SU-DHL-6 (cell line): ENCODE measurements around the gene ZCCHC24.

Experiments used
- H2AFZ ChIP-seq: fragments of 200-600 bp; sonication (generic); 2 replicates; pipeline ENCODE4 v1.6.1; 2014; ENCODE audit warnings: low read depth, mild to moderate bottlenecking, moderate library complexity, mixed read lengths, antibody characterized with exemption, low read length; ENCODE audit not compliant: severe bottlenecking
- H3F3A ChIP-seq: fragments of 200-600 bp; shearing (Covaris generic); 2 replicates; pipeline ENCODE4 v1.6.0; 2016; ENCODE audit warnings: antibody characterized with exemption, mild to moderate bottlenecking; ENCODE audit not compliant: insufficient read depth
- H3K27ac ChIP-seq: fragments of 200-600 bp; sonication (generic); 2 replicates; pipeline ENCODE4 v1.5.1; 2016; ENCODE audit warnings: low read depth, mild to moderate bottlenecking, low read length, moderate library complexity, mixed read lengths
- H3K27me3 ChIP-seq: fragments of 200-600 bp; sonication (generic), shearing (Covaris generic); 2 replicates; pipeline ENCODE4 v1.6.0; 2014; ENCODE audit warnings: mild to moderate bottlenecking, low read length
- H3K36me3 ChIP-seq: fragments of 200-600 bp; sonication (generic); 2 replicates; pipeline ENCODE4 v1.6.1; 2014; ENCODE audit warnings: mild to moderate bottlenecking, low read length, mixed read lengths
- H3K4me2 ChIP-seq: fragments of 300-600, 200-600 bp; shearing (Covaris generic), sonication (generic); 2 replicates; pipeline ENCODE4 v1.6.0; 2014; ENCODE audit warnings: low read length, low read depth, mild to moderate bottlenecking; ENCODE audit not compliant: poor library complexity, severe bottlenecking
- H3K4me3 ChIP-seq: fragments of 200-600 bp; sonication (generic); 2 replicates; pipeline ENCODE4 v1.5.1; 2014; ENCODE audit warnings: antibody characterized with exemption, low read length, mild to moderate bottlenecking, mixed read lengths; ENCODE audit not compliant: insufficient read depth, poor library complexity, severe bottlenecking
- H3K79me2 ChIP-seq: fragments of 200-600 bp; sonication (generic); 2 replicates; pipeline ENCODE4 v1.6.1; 2014; ENCODE audit warnings: mild to moderate bottlenecking, low read length, moderate library complexity; ENCODE audit not compliant: insufficient read depth
- H3K9ac ChIP-seq: fragments of 200-600 bp; sonication (generic); 2 replicates; pipeline ENCODE4 v1.7.0; 2014; ENCODE audit warnings: mild to moderate bottlenecking, low read length
- H3K9me2 ChIP-seq: fragments of 200-600 bp; sonication (generic); replicated peaks from 2 replicates; pipeline ENCODE4 v1.6.1; 2014; ENCODE audit warnings: low read length; ENCODE audit not compliant: insufficient read depth
- H3K9me3 ChIP-seq: fragments of 200-600 bp; sonication (generic); 2 replicates; pipeline ENCODE4 v1.6.1; 2014; ENCODE audit warnings: low read length, mixed read lengths; ENCODE audit not compliant: insufficient read depth
- H4K20me1 ChIP-seq: fragments of 200-600 bp; sonication (generic); 2 replicates; pipeline ENCODE4 v1.6.1; 2014; ENCODE audit warnings: low read depth, mild to moderate bottlenecking, antibody characterized with exemption, low read length, moderate library complexity, mixed read lengths
- EZH2phosphoT487 ChIP-seq: fragments of 200-600 bp; sonication (generic), shearing (Covaris generic); conservative IDR thresholded peaks from 2 replicates; pipeline ENCODE4 v1.6.1; 2018; ENCODE audit warnings: mild to moderate bottlenecking, antibody characterized with exemption, low read length, moderate library complexity, mixed read lengths
- TF ChIP-seq, protein P1 (sequence below): fragments of 200-600 bp; sonication (generic); IDR thresholded peaks from one replicate; pipeline ENCODE4 v1.5.1; 2017; ENCODE audit warnings: antibody characterized with exemption, mild to moderate bottlenecking, low read length, moderate library complexity; ENCODE audit not compliant: insufficient read depth, poor library complexity, severe bottlenecking

The ZCCHC24 gene

GRCh38 chr10:79437111-79437814 lies 8.2 kb downstream of the ZCCHC24 start:
- Histone ChIP-seq H3K4me2 (no peak overlapping the region), H3K36me3 (no peaks in the 10 kb centered on the region), H3K79me2 (no peaks in the 10 kb centered on the region), H3K4me3 (no peak overlapping the region), H3F3A (no peaks in the 10 kb centered on the region), H3K9me2 (no peaks in the 10 kb centered on the region), H2AFZ (no peak overlapping the region), H3K9me3 (no peaks in the 10 kb centered on the region), H3K27ac (no peak overlapping the region), H4K20me1 (no peaks in the 10 kb centered on the region), H3K9ac (no peak overlapping the region), H3K27me3 (no peaks in the 10 kb centered on the region)
- TF ChIP-seq EZH2phosphoT487, result no peak
- TF ChIP-seq, protein P1, sequence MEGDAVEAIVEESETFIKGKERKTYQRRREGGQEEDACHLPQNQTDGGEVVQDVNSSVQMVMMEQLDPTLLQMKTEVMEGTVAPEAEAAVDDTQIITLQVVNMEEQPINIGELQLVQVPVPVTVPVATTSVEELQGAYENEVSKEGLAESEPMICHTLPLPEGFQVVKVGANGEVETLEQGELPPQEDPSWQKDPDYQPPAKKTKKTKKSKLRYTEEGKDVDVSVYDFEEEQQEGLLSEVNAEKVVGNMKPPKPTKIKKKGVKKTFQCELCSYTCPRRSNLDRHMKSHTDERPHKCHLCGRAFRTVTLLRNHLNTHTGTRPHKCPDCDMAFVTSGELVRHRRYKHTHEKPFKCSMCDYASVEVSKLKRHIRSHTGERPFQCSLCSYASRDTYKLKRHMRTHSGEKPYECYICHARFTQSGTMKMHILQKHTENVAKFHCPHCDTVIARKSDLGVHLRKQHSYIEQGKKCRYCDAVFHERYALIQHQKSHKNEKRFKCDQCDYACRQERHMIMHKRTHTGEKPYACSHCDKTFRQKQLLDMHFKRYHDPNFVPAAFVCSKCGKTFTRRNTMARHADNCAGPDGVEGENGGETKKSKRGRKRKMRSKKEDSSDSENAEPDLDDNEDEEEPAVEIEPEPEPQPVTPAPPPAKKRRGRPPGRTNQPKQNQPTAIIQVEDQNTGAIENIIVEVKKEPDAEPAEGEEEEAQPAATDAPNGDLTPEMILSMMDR, result no peak

DNA sequence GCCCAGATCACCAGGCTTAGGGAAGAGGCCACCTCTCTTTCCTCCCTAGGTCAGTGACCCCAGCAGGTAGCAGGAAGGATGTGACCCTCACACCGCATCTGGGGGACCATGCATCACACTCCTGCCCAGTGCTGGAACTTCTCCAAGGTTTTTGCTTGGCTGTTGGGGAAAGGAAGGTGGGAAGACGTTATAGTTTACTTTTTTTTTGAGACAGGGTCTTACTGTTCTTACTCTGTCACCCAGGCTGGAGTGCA lies 8.6 kb downstream of the ZCCHC24 start:
- Histone ChIP-seq H3K79me2 (no peaks in the 10 kb centered on the region), H3K9me2 (no peaks in the 10 kb centered on the region), H3K27ac (no peak overlapping the region), H2AFZ (no peak overlapping the region), H3K27me3 (no peaks in the 10 kb centered on the region), H3K9ac (no peak overlapping the region), H3K4me2 (no peak overlapping the region), H3F3A (no peaks in the 10 kb centered on the region), H3K4me3 (no peak overlapping the region), H3K9me3 (no peaks in the 10 kb centered on the region), H3K36me3 (no peaks in the 10 kb centered on the region), H4K20me1 (no peaks in the 10 kb centered on the region)
- TF ChIP-seq, protein P1, result no peak
- TF ChIP-seq EZH2phosphoT487, result no peak

DNA sequence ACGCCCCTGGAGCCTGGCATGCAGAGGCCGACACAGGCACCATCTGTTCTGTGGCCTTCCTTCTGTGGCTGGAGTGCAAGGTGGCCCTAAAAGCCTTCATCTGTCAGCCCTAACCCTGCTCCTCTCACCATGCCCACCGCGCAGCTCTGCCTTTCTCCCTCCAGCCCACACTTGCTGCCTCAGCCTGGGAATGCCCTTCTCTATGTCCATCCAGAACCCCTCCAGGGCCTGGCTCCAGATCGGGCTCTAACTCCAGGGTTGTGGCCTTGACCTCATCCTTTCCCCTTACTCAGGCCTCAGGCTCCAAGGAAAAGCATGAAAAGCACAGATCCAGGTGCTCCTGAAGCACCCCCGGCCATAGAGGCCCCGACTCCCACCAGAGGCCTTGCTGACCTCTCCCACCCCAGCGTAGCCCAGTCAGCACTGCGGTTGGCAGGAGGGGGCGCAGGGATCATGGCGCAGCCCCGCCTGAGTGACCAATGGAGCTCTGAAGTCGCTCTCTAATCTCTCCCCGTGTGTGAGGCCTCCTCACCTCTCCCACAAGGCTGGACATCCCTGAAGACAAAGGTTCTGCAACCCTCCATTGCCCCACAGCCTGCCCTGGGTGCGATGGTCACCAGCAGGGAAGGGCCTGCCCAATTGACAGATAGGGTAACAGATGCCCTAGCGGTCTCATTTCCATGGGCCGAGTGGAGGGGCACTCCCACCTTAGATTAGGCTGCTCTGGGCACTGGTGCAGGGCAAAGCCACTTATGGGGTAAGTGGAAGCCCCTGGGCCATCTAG lies 9.2 kb downstream of the ZCCHC24 start:
- Histone ChIP-seq H3K9me2 (no peaks in the 10 kb centered on the region), H2AFZ (no peak overlapping the region), H3K4me3 (no peak overlapping the region), H3K79me2 (no peaks in the 10 kb centered on the region), H3K4me2 (no peak overlapping the region), H3K27me3 (no peaks in the 10 kb centered on the region), H3K9ac (no peak overlapping the region), H3F3A (no peaks in the 10 kb centered on the region), H3K27ac (no peak overlapping the region), H3K36me3 (no peaks in the 10 kb centered on the region), H3K9me3 (no peaks in the 10 kb centered on the region), H4K20me1 (no peaks in the 10 kb centered on the region)
- TF ChIP-seq, protein P1, result no peak
- no peak for TF ChIP-seq EZH2phosphoT487
